ENCODE results near the gene TFF2. TPM values are rescaled to one million over a fixed set of nuclear protein-coding genes. Genes with fewer than 3 reads are reported as not detected.

Gene TFF2
- total RNA-seq, 1 donor from 2014 or later = not detected

- no peak overlapping the region for H3K4me3 ChIP-seq
- H3K9me3 ChIP-seq = no peaks in the 10 kb centered on the region
- TF ChIP-seq POLR2A (IDR thresholded peaks at IDR 0.05) (no peak), CTCF (IDR thresholded peaks at IDR 0.05) (no peak), POLR2AphosphoS5 (IDR thresholded peaks at IDR 0.05; ENCODE audit: insufficient read depth in 1 of 2, low read depth in 1 of 2) (no peak)
- H3K36me3 ChIP-seq = no peaks in the 10 kb centered on the region
- intact Hi-C loops (cut with DNase I) = no loop called here
- no peaks in the 10 kb centered on the region for H3K4me1 ChIP-seq
- no peaks in the 10 kb centered on the region for H3K27me3 ChIP-seq
- no peak overlapping the region for H3K27ac ChIP-seq
- no peak for DNase-seq (ENCODE audit: extremely low spot score in 2 of 2)
Observed at GRCh38 chr21:42392731-42393442, 42.1 kb upstream of the TFF2 start.

GRCh38 chr21:42391297-42391696 lies 40.5 kb upstream of the TFF2 start:
- Histone ChIP-seq H3K27ac (no peak overlapping the region), H3K27me3 (no peaks in the 10 kb centered on the region), H3K4me1 (no peaks in the 10 kb centered on the region), H3K4me3 (no peak overlapping the region), H3K9me3 (no peaks in the 10 kb centered on the region), H3K36me3 (no peaks in the 10 kb centered on the region)
- intact Hi-C loops (cut with DNase I) = no loop called here
- no peak for TF ChIP-seq CTCF (IDR thresholded peaks at IDR 0.05)
- TF ChIP-seq POLR2A (IDR thresholded peaks at IDR 0.05) = no peak
- TF ChIP-seq POLR2AphosphoS5 (IDR thresholded peaks at IDR 0.05; ENCODE audit: insufficient read depth in 1 of 2, low read depth in 1 of 2) = no peak
- DNase-seq (ENCODE audit: extremely low spot score in 2 of 2) = no peak

- no peak overlapping the region for H3K4me3 ChIP-seq
- intact Hi-C loops (cut with DNase I) = no loop called here
- H3K27me3 ChIP-seq = no peaks in the 10 kb centered on the region
- H3K36me3 ChIP-seq = no peaks in the 10 kb centered on the region
- H3K9me3 ChIP-seq = no peaks in the 10 kb centered on the region
- TF ChIP-seq POLR2AphosphoS5 (IDR thresholded peaks at IDR 0.05; ENCODE audit: insufficient read depth in 1 of 2, low read depth in 1 of 2) (no peak), POLR2A (IDR thresholded peaks at IDR 0.05) (no peak), CTCF (IDR thresholded peaks at IDR 0.05) (no peak)
- H3K27ac ChIP-seq = no peak overlapping the region
- DNase-seq (ENCODE audit: extremely low spot score in 2 of 2) = no peak
- H3K4me1 ChIP-seq = no peaks in the 10 kb centered on the region
Observed at GRCh38 chr21:42390696-42391095, 39.9 kb upstream of the TFF2 start.

- no peak for TF ChIP-seq CTCF (IDR thresholded peaks at IDR 0.05)
- TF ChIP-seq POLR2AphosphoS5 (IDR thresholded peaks at IDR 0.05; ENCODE audit: insufficient read depth in 1 of 2, low read depth in 1 of 2) = no peak
- no peak for TF ChIP-seq POLR2A (IDR thresholded peaks at IDR 0.05)
- no peak overlapping the region for H3K4me3 ChIP-seq
- H3K4me1 ChIP-seq = no peaks in the 10 kb centered on the region
- no peak for DNase-seq (ENCODE audit: extremely low spot score in 2 of 2)
- H3K36me3 ChIP-seq = no peaks in the 10 kb centered on the region
- H3K27me3 ChIP-seq = no peaks in the 10 kb centered on the region
- intact Hi-C loops (cut with DNase I) = no loop called here
- H3K27ac ChIP-seq = no peak overlapping the region
- no peaks in the 10 kb centered on the region for H3K9me3 ChIP-seq
Observed at GRCh38 chr21:42390193-42390592, 39.4 kb upstream of the TFF2 start.

- H3K27ac ChIP-seq = no peak overlapping the region
- TF ChIP-seq CTCF (IDR thresholded peaks at IDR 0.05) (no peak), POLR2A (IDR thresholded peaks at IDR 0.05) (no peak), POLR2AphosphoS5 (IDR thresholded peaks at IDR 0.05; ENCODE audit: insufficient read depth in 1 of 2, low read depth in 1 of 2) (no peak)
- H3K9me3 ChIP-seq = no peaks in the 10 kb centered on the region
- intact Hi-C loops (cut with DNase I) = no loop called here
- H3K27me3 ChIP-seq = no peaks in the 10 kb centered on the region
- H3K36me3 ChIP-seq = no peaks in the 10 kb centered on the region
- no peak for DNase-seq (ENCODE audit: extremely low spot score in 2 of 2)
- H3K4me3 ChIP-seq = no peak overlapping the region
- no peaks in the 10 kb centered on the region for H3K4me1 ChIP-seq
Observed at GRCh38 chr21:42389449-42389835, 38.6 kb upstream of the TFF2 start.

Data from vagina (tissue), 2 donors.